ENCODE results near the gene PAWR. TPM values are rescaled to one million over a fixed set of nuclear protein-coding genes. Genes with fewer than 3 reads are reported as not detected.

Gene PAWR
- polyA plus RNA-seq (2011; rRNA removed) (34.0 and 55.2 TPM in 2 replicates), polyA plus RNA-seq (2017; fragmentation: RNase III; extraction: RNeasy Plus Mini Kit Qiagen cat#74134 plus additional on column Dnase treatment) (40.8 to 44.9 TPM (median 44.4 TPM) in 3 replicates), polyA minus RNA-seq (2011; rRNA and poly(A)+ RNA removed) (21.9 and 26.1 TPM in 2 replicates)
- 33.9 and 41.3 TPM in 2 replicates for polyA plus RNA-seq (2012; cell fraction: cytosol; rRNA removed)
- polyA plus RNA-seq (2012; cell fraction: nucleus; rRNA removed), result 31.0 and 33.9 TPM in 2 replicates

- ChIA-PET CTCF (interaction anchor here (0.5 to 1.5 kb wide), 9 partner anchors 10 to 271 kb away, joined by 3 to 6 read pairs (median 4); no protein-coding TSS in a partner anchor), POLR2A (interaction anchor here (0.5 to 3.1 kb wide), 19 partner anchors 9 to 496 kb away, joined by 3 to 16 read pairs (median 6); no protein-coding TSS in a partner anchor)
- H3K4me3 ChIP-seq, result peak within 1 kb of the TSS; percentile 88
- FAIRE-seq (no peak), ATAC-seq (peak; percentile 68 to 76), DNase-seq (ENCODE audit: low read depth in 1 of 2, low spot score in 1 of 2) (peak; percentile 59 to 89)
- H3K9me3 ChIP-seq, result no peaks in the 10 kb centered on the region
- peak; percentile 47 to 64; a peak in 4 of 5 replicates for TF ChIP-seq RAD21 (conservative IDR thresholded peaks at IDR 0.05 in 1 of 2, IDR thresholded peaks at IDR 0.05 in 1 of 2)
- TF ChIP-seq TFCP2L1 (CRISPR knock-in tag; IDR thresholded peaks at IDR 0.05), result peak; percentile 7; the same call in 1 of the 2 replicates
- no peak for TF ChIP-seq HOXA7 (CRISPR knock-in tag; IDR thresholded peaks at IDR 0.05)
- peak; percentile 43; the same call in 2 of the 3 replicates for TF ChIP-seq SMC3 (IDR thresholded peaks at IDR 0.05)
- no peak for TF ChIP-seq GATA3 (IDR thresholded peaks at IDR 0.05; ENCODE audit: borderline replicate concordance)
- TF ChIP-seq MAFK (IDR thresholded peaks at IDR 0.05; ENCODE audit: partially characterized antibody), result peak; percentile 87
- 0 out of 3 replicates have a peak, but pooled peaks have one; percentile 19 for TF ChIP-seq BCL3 (IDR thresholded peaks at IDR 0.05)
- no peak for TF ChIP-seq FOSL2 (IDR thresholded peaks at IDR 0.05)
- peak; percentile 65 for TF ChIP-seq FOSL2 (CRISPR knock-in tag; IDR thresholded peaks at IDR 0.05)
- TF ChIP-seq POLR2A (IDR thresholded peaks at IDR 0.05; ENCODE audit: low read length), result peak; percentile 75
- TF ChIP-seq CHD2 (IDR thresholded peaks at IDR 0.05; ENCODE audit: low read length, partially characterized antibody), result peak; percentile 41
- TF ChIP-seq PBX3 (IDR thresholded peaks at IDR 0.05), result 0 out of 2 replicates have a peak, but pooled peaks have one; percentile 29
- TF ChIP-seq ZC3H11A (IDR thresholded peaks at IDR 0.05), result no peak
- TF ChIP-seq PHF8 (IDR thresholded peaks at IDR 0.05; ENCODE audit: borderline replicate concordance, low read depth), result peak; percentile 56; the same call in 1 of the 2 replicates
- TF ChIP-seq NR3C1 (IDR thresholded peaks at IDR 0.05), result no peak
- TF ChIP-seq MAX (IDR thresholded peaks at IDR 0.05), result no peak; the same call in 1 of the 2 replicates
- 0 out of 2 replicates have a peak, but pooled peaks have one; percentile 8 for TF ChIP-seq NFE2L2 (conservative IDR thresholded peaks at IDR 0.05; ENCODE audit: low read length)
- peak; percentile 34; the same call in 1 of the 3 replicates for TF ChIP-seq CTCF (IDR thresholded peaks at IDR 0.05)
- peak; percentile 85; a peak in 4 of 5 replicates for TF ChIP-seq JUN (IDR thresholded peaks at IDR 0.05)
- TF ChIP-seq ZFP36 (IDR thresholded peaks at IDR 0.05; ENCODE audit: borderline replicate concordance, partially characterized antibody), result no peak
- TF ChIP-seq HMGXB4 (CRISPR knock-in tag; IDR thresholded peaks at IDR 0.05; ENCODE audit: borderline replicate concordance), result 0 out of 2 replicates have a peak, but pooled peaks have one; percentile 43
- TF ChIP-seq TP53 (CRISPR knock-in tag; IDR thresholded peaks at IDR 0.05), result peak; percentile 79; the same call in 1 of the 2 replicates
- TF ChIP-seq EP300 (IDR thresholded peaks at IDR 0.05), result peak in 1 of 2 experiments; percentile 6; a peak in 1 of 5 replicates
- H3K4me2 ChIP-seq, result peak within 1 kb of the TSS; percentile 90
- 0% methylated on average over 32 of the region's 107 CpGs for WGBS (ENCODE audit: missing lambda C conversion rate)
- H3K27ac ChIP-seq, result peak within 1 kb of the TSS; percentile 93 to 98
- peaks cover 35% of the 10 kb centered on the region for H3K4me1 ChIP-seq
Observed at GRCh38 chr12:79690638-79691510, at the start of gene PAWR. TSS of gene PAWR (minus strand) at chr12:79690964. CDS start at chr12:79690244, 720 bp downstream.
